MM.1S (cell line): Measurements from ENCODE around the gene MAP3K5.

Experiments used
- DNase-seq: peaks from one replicate; pipeline ENCODE4 v3.0.0-alpha.2; 2015
- H2AFZ ChIP-seq: fragments of 300-600 bp; sonication (generic); 2 replicates; pipeline ENCODE4 v1.6.0; 2016; ENCODE audit warnings: antibody characterized with exemption, low read length
- H3F3A ChIP-seq: fragments of 300-600 bp; sonication (generic); 2 replicates; pipeline ENCODE4 v1.6.1; 2016; ENCODE audit warnings: mild to moderate bottlenecking, antibody characterized with exemption, low read length, moderate library complexity, mixed read lengths; ENCODE audit not compliant: insufficient read depth
- H3K27ac ChIP-seq: fragments of 300-600 bp; sonication (generic); 2 replicates; pipeline ENCODE4 v1.5.1; 2016; ENCODE audit warnings: mild to moderate bottlenecking, low read length
- H3K27me3 ChIP-seq: fragments of 300-600 bp; sonication (generic); replicated peaks from 2 replicates; pipeline ENCODE4 v1.6.0; 2016; ENCODE audit warnings: low read length; ENCODE audit not compliant: insufficient read depth
- H3K36me3 ChIP-seq: fragments of 300-600 bp; sonication (generic); replicated peaks from 2 replicates; pipeline ENCODE4 v1.6.1; 2016; ENCODE audit warnings: mild to moderate bottlenecking, low read length, mixed read lengths; ENCODE audit not compliant: insufficient read depth
- H3K4me1 ChIP-seq: fragments of 300-600 bp; sonication (generic); 2 replicates; pipeline ENCODE4 v1.6.1; 2016; ENCODE audit warnings: low read length, mixed read lengths
- H3K4me2 ChIP-seq: fragments of 300-600 bp; sonication (generic); 2 replicates; pipeline ENCODE4 v1.6.0; 2016; ENCODE audit warnings: low read depth, low read length
- H3K4me3 ChIP-seq: fragments of 300-600 bp; sonication (generic); 2 replicates; pipeline ENCODE4 v1.5.1; 2016; ENCODE audit warnings: low read length, mixed read lengths
- H3K79me2 ChIP-seq: fragments of 300-600 bp; sonication (generic); 2 replicates; pipeline ENCODE4 v1.6.1; 2016; ENCODE audit warnings: mixed run types, low read length, mixed read lengths
- H3K9ac ChIP-seq: fragments of 300-600 bp; sonication (generic); 2 replicates; pipeline ENCODE4 v1.6.1; 2016; ENCODE audit warnings: low read length, mixed read lengths
- H3K9me2 ChIP-seq: fragments of 300-600 bp; sonication (generic); replicated peaks from 2 replicates; pipeline ENCODE4 v1.6.1; 2016; ENCODE audit warnings: mild to moderate bottlenecking, low read length, mixed read lengths; ENCODE audit not compliant: insufficient read depth
- H3K9me3 ChIP-seq: fragments of 300-600 bp; sonication (generic); replicated peaks from 2 replicates; pipeline ENCODE4 v1.6.1; 2016; ENCODE audit warnings: mild to moderate bottlenecking, low read length, mixed read lengths; ENCODE audit not compliant: insufficient read depth
- H4K20me1 ChIP-seq: fragments of 300-600 bp; sonication (generic); 2 replicates; pipeline ENCODE4 v1.6.1; 2016; ENCODE audit warnings: mild to moderate bottlenecking, low read length, moderate library complexity, mixed read lengths; ENCODE audit not compliant: insufficient read depth
- CTCF ChIP-seq: fragments of 300-600 bp; sonication (generic); IDR thresholded peaks from 2 replicates; pipeline ENCODE4 v1.5.1; 2016; ENCODE audit warnings: antibody characterized with exemption, low read length, mixed read lengths
- EZH2 ChIP-seq: fragments of 300-600 bp; sonication (generic); optimal IDR thresholded peaks from 2 replicates; pipeline ENCODE3; 2017; ENCODE audit warnings: low read depth, mild to moderate bottlenecking, antibody characterized with exemption, low read length, mixed read lengths
- EZH2phosphoT487 ChIP-seq: fragments of 300-600 bp; sonication (generic); IDR thresholded peaks from 2 replicates; pipeline ENCODE4 v1.6.1; 2018; ENCODE audit warnings: antibody characterized with exemption, low read length

The MAP3K5 gene

GRCh38 chr6:136529710-136530109 is 262.6 kb downstream of the MAP3K5 start:
- H3K27ac ChIP-seq = no peak overlapping the region
- no peaks in the 10 kb centered on the region for H3K9me2 ChIP-seq
- no peaks in the 10 kb centered on the region for H3K4me1 ChIP-seq
- no peak overlapping the region for H3K4me2 ChIP-seq
- H3K79me2 ChIP-seq = 0 out of 2 replicates have a peak, but pooled peaks cover 3% of the 10 kb centered on the region
- H3K27me3 ChIP-seq = no peaks in the 10 kb centered on the region
- H3K9me3 ChIP-seq = no peaks in the 10 kb centered on the region
- H3K36me3 ChIP-seq = no peaks in the 10 kb centered on the region
- no peaks in the 10 kb centered on the region for H3F3A ChIP-seq
- no peak overlapping the region for H2AFZ ChIP-seq
- H3K9ac ChIP-seq = no peak overlapping the region
- no peak overlapping the region for H3K4me3 ChIP-seq
- DNase-seq = no peak
- H4K20me1 ChIP-seq = no peaks in the 10 kb centered on the region
- TF ChIP-seq EZH2phosphoT487 (no peak), CTCF (no peak), EZH2 (no peak)

DNA sequence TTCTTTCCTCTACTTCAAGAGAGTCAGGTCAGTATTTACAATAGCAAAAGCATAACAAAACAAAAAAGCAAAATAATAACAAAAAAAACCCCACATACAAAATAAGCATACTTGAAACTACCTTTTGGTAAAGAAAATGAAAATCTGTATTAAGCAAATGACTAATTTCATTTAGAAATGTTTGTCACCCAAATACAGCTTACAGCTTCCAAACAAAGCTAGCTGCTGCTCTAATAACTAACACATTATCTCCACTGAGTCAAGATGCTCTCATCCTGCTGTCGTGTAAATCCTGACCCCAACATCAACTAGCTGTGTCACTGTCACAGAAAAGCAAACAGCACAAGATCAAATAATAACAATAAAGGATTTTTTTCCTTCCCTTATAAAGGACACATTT is 263.8 kb downstream of the MAP3K5 start:
- no peaks in the 10 kb centered on the region for H3K9me3 ChIP-seq
- H3F3A ChIP-seq = no peaks in the 10 kb centered on the region
- no peak for TF ChIP-seq CTCF
- TF ChIP-seq EZH2 = no peak
- H3K9ac ChIP-seq = no peak overlapping the region
- no peak overlapping the region for H2AFZ ChIP-seq
- H3K79me2 ChIP-seq = 0 out of 2 replicates have a peak, but pooled peaks cover 3% of the 10 kb centered on the region
- no peaks in the 10 kb centered on the region for H3K9me2 ChIP-seq
- H3K27ac ChIP-seq = no peak overlapping the region
- no peak overlapping the region for H3K4me2 ChIP-seq
- no peaks in the 10 kb centered on the region for H3K27me3 ChIP-seq
- H3K4me3 ChIP-seq = no peak overlapping the region
- no peaks in the 10 kb centered on the region for H4K20me1 ChIP-seq
- DNase-seq = no peak
- H3K36me3 ChIP-seq = no peaks in the 10 kb centered on the region
- H3K4me1 ChIP-seq = no peaks in the 10 kb centered on the region

DNA sequence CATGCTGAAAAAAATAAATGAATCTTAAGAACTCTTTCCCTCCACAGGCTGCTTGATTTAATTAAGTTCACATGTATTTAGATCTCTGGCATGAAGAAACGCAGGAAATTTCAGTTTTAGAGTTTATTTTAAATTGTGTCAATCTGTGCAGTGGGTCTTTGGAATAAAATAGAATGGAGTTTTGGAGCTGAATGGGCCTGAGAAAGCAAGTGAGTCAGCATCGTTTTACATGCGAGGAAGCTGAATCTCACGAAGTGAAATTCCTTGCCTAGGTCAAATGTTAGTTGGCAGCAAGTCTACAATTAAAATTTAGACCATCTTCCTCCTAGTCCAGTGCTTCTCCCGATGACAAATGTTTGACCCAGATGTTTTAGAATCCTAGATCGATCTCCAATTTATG is 264.4 kb downstream of the MAP3K5 start:
- Histone ChIP-seq H3K9me2 (no peaks in the 10 kb centered on the region), H3K4me1 (no peaks in the 10 kb centered on the region), H2AFZ (no peak overlapping the region), H4K20me1 (no peaks in the 10 kb centered on the region), H3K9ac (no peak overlapping the region), H3K27me3 (no peaks in the 10 kb centered on the region), H3F3A (no peaks in the 10 kb centered on the region), H3K4me3 (no peak overlapping the region), H3K36me3 (no peaks in the 10 kb centered on the region), H3K79me2 (0 out of 2 replicates have a peak, but pooled peaks cover 3% of the 10 kb centered on the region), H3K4me2 (no peak overlapping the region), H3K27ac (no peak overlapping the region), H3K9me3 (no peaks in the 10 kb centered on the region)
- TF ChIP-seq EZH2phosphoT487 (no peak), CTCF (no peak), EZH2 (no peak)
- DNase-seq = no peak
